Effector memory CD8-positive, alpha-beta T cell (primary cell): ENCODE results near the gene APLNR.
"Not testable (repeated sequence)": the region's sequence is repeated elsewhere in the genome, so short reads cannot be mapped to it uniquely, and the experiment has no call there.

Experiments used
- ATAC-seq: fragments of 150-1000 bp; cut with Tn5 transposase; replicated peaks from 2 replicates; pipeline ENCODE4 v1.10.0; 2021; ENCODE audit warnings: mild to moderate bottlenecking, moderate library complexity
- DNase-seq, 3 experiments: peaks; one replicate each; pipeline ENCODE4 v3.0.0; 2021
- H3K27ac Mint-ChIP-seq, 2 donors: one replicate each; pipeline ENCODE4 v1.8.0; 2022; ENCODE audit warnings: mild to moderate bottlenecking in 2 of 2, mixed read lengths in 2 of 2, moderate library complexity in 2 of 2
- H3K27me3 Mint-ChIP-seq, 2 donors: one replicate each; pipeline ENCODE4 v1.8.0; 2022; ENCODE audit warnings: mixed read lengths in 2 of 2
- H3K36me3 Mint-ChIP-seq: one replicate; pipeline ENCODE4 v1.8.0; 2022; ENCODE audit warnings: mild to moderate bottlenecking, moderate library complexity, mixed read lengths; ENCODE audit not compliant: insufficient read depth
- H3K4me1 Mint-ChIP-seq, 2 donors: one replicate each; pipeline ENCODE4 v1.8.0; 2022; ENCODE audit warnings: low read depth in 2 of 2, mixed read lengths in 2 of 2
- H3K4me3 Mint-ChIP-seq, 2 donors: one replicate each; pipeline ENCODE4 v1.8.0; 2022; ENCODE audit warnings: mild to moderate bottlenecking in 2 of 2, mixed read lengths in 2 of 2, moderate library complexity in 2 of 2
- H3K9me3 Mint-ChIP-seq, 2 donors: one replicate each; pipeline ENCODE4 v1.8.0; 2022; ENCODE audit warnings: mixed read lengths in 2 of 2
- total RNA-seq, 9 experiments: gene quantifications; one replicate each; lab custom pipeline; 2026; lab: John Stamatoyannopoulos, UW

The APLNR gene
- total RNA-seq, result 0 reads per million in 9 experiments

DNA sequence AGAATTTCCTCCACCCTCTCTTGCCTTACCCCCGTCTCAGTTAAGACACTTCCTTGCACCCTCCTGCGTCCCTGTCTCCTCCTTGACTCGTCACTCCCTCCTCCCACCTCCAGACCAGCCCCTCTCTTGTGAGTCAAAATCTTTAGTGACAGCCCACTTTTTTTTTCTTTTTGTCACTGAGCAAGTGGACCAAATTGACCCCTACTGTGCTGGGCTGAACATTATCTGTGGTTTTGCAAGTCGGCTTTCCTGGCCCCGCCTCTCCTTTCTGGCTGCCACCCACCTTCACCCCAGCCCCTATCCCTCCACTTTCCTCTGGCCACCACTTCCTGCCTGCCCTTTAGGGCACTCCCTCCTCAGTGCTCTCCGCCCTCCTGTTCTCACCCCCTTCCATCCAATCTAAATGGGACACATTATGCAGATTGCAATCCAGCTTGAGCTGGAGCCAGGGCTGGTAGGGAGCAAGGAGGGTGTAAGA lies at the start of gene APLNR:
Gene APLNR (minus strand): TSS at position 47 of the 478 bp plus-strand sequence. CDS start 246 bp downstream, outside the sequence.
- H3K9me3 Mint-ChIP-seq, result no peaks in the 10 kb centered on the region
- H3K36me3 Mint-ChIP-seq, result no peaks in the 10 kb centered on the region
- peaks cover 57 to 97% of the 10 kb centered on the region in 2 donors for H3K27me3 Mint-ChIP-seq
- H3K4me3 Mint-ChIP-seq, result no peak within 1 kb of the TSS
- peaks cover 0 to 11% of the 10 kb centered on the region in 2 donors for H3K4me1 Mint-ChIP-seq
- H3K27ac Mint-ChIP-seq, result no peak within 1 kb of the TSS
- DNase-seq (no peak), ATAC-seq (no peak)

DNA sequence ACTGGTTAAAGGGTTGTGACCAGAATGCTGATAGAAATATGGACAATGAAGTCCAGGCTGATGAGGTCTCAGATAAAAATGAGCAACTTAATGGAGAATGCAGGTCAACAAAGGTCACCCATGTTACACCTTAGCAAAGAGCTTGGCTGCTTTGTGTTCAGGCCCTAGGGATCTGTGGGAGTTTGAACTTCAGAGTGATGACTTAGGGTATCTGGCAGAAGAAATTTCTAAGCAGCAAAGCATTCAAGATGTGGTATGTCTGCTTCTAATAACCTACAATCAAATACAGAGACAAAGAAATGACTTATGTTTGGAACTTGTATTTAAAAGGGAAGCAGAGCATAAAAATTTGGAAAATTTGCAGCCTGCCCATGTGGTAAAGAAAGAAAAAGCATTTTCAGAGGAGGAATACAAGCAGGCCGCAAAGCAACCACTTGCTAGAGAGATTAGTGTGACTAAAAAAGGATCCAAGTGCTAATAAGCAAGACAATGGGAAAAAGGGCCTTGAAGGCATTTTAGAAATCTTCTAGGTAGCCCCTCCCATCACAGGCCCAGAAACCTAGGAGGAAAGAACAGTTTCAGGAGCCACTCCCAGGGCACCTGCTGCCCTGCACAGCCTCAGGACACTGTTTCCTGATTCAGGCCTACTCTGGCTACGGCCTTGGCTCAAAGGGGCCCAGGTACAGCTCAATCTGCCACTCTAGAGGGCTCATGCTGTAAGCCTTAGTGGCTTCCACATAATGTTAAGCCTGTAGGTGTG lies 46.4 kb upstream of the APLNR start:
- Mint-ChIP-seq H3K4me3 (no peak overlapping the region), H3K9me3 (no peaks in the 10 kb centered on the region), H3K27me3 (peaks cover 15 to 28% of the 10 kb centered on the region in 2 donors), H3K4me1 (no peaks in the 10 kb centered on the region), H3K27ac (no peak overlapping the region), H3K36me3 (no peaks in the 10 kb centered on the region)
- DNase-seq, result no peak
- no peak for ATAC-seq

DNA sequence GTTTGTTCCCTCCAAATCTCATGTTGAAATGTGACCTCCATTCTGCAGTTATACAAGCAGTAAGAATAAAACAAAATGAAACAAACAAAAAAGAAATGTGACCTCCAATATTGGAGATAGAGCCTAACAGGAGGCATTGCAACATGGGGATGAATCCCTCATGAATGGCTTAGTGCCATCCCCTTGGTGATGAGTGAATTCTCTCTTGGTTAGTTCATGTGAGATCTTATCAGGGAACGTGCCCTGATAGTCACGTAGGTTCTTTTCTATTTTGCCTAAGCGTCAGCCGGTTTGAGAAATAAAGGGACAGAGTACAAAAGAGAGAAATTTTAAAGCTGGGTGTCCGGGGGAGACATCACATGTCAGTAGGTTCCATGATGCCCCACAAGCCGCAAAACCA lies 44.5 kb upstream of the APLNR start:
- not testable (repeated sequence) for H3K4me1 Mint-ChIP-seq, DNase-seq, ATAC-seq, H3K36me3 Mint-ChIP-seq, H3K27ac Mint-ChIP-seq, H3K4me3 Mint-ChIP-seq, H3K9me3 Mint-ChIP-seq
- peaks cover 15 to 29% of the 10 kb centered on the region in 2 donors for H3K27me3 Mint-ChIP-seq

DNA sequence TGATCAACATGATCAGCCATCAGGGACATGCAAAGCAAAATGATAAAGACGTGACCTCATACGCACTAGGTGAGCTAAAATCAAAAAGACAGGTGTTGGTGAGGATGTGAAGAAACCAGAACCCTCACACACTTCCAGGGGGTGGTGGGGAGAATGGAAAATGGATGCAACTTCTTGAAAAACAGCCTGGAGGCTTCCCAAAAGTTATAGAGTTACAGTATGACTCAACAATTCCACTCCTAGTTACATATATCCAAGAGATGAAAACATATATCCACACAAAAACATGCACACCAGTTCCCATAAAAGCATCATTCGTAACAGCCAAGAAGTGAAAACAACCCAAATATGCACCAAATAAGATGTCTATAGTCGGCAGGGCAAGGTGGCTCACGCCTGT lies 42.1 kb upstream of the APLNR start:
- Mint-ChIP-seq H3K4me3 (no peak overlapping the region), H3K9me3 (peaks cover 0 to 1% of the 10 kb centered on the region in 2 donors), H3K36me3 (no peaks in the 10 kb centered on the region), H3K4me1 (peaks cover 4 to 5% of the 10 kb centered on the region in 2 donors), H3K27ac (no peak overlapping the region), H3K27me3 (peaks cover 24 to 38% of the 10 kb centered on the region in 2 donors)
- DNase-seq (no peak), ATAC-seq (no peak)

DNA sequence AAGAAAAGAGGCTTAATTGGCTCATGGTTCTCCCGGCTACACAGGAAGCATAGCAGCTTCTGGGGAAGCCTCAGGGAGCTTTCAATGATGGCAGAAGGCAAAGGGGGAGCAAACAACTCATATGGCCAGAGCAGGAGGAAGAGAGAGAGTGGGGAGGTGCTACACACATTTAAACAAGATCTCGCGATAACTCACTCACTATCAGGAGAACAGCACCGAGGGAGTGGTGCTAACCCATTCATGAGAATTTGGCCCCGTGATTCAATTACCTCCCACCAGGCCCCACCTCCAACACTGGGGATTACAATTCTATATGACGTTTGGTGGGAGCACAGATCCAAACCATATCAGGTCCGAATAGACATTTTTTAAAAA lies 41.7 kb upstream of the APLNR start:
- H3K4me3 Mint-ChIP-seq, result no peak overlapping the region
- H3K9me3 Mint-ChIP-seq, result peaks cover 0 to 3% of the 10 kb centered on the region in 2 donors
- H3K27ac Mint-ChIP-seq, result no peak overlapping the region
- peaks cover 27 to 39% of the 10 kb centered on the region in 2 donors for H3K27me3 Mint-ChIP-seq
- H3K36me3 Mint-ChIP-seq, result no peaks in the 10 kb centered on the region
- ATAC-seq (no peak), DNase-seq (no peak)
- peaks cover 4 to 5% of the 10 kb centered on the region in 2 donors for H3K4me1 Mint-ChIP-seq

DNA sequence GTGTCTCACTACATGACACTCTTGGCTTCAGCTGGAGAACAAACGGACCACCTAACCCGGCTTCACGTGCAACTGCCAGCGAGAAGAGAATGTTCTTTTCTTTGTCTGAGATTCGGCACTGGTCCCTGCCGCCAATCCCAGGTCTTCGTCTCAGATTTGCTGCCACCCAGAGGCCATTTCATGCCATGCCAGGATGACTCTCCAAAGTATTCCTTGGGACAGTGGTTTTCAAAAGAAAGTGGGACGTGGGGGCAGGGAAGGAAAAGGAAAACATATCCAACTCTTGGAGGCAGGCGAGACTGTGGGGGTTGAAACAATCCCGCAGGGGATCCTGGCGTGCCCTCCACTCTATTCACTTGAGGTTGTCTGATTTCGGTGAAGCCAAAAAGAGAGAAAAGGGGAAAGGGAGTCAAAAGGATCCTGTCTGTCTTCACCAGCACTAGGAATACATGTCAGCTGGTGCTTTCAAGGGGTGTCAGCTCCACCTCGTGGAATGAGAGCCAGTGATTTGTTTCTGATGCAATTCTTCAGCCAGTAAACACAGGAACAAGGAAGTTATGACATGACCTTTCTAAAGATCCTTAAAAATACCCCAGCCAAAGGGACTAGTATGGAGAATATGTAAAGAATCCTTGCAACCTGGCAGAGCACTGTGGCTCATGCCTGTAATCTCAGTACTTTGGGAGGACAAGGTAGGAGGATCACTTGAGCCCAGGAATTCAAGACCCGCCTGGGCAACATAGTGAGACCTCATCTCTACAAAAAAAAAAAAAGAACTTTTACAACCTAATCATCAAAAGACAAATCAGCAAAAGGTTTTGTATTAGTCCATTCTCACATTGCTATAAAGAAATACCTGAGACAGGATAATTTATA lies 41.0 kb upstream of the APLNR start:
- Mint-ChIP-seq H3K9me3 (peaks cover 0 to 9% of the 10 kb centered on the region in 2 donors), H3K27ac (no peak overlapping the region), H3K36me3 (no peaks in the 10 kb centered on the region), H3K4me1 (peaks cover 4 to 5% of the 10 kb centered on the region in 2 donors), H3K27me3 (peaks cover 32 to 39% of the 10 kb centered on the region in 2 donors), H3K4me3 (no peak overlapping the region)
- ATAC-seq (no peak), DNase-seq (no peak)

DNA sequence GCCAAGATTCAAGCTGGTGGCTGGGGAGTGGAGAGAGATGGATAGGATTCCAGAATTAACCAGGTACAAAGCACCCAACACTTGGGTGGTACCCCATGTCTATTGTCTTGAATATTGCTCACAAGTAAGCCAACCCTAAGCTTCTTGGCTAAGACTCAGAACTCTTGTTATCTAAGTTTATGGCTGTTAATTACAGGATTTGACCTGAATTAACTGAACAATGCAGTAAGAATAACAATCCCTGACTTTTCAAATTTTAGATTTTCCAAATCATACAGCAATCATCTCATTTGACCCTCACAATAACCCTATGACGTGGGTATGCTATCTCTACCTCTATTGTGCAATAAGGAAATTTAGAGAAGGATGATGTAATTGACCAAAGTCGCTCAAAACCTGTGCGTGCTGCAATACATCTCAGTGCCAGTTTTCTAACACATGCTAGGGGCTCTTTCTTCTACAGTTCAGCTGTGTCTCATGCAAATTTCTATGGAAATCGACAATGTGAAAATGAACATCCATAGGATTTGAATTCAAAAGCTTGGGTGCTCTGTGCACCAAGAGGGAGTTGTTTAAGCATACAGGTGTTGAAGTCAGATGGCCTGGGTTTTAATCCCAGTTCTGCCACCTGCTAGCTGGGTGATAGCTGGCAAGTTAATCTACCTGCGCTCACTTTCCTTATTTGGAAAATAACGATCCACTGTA lies 40.1 kb upstream of the APLNR start:
- H3K4me1 Mint-ChIP-seq, result peaks cover 4 to 5% of the 10 kb centered on the region in 2 donors
- no peak overlapping the region for H3K27ac Mint-ChIP-seq
- no peaks in the 10 kb centered on the region for H3K36me3 Mint-ChIP-seq
- DNase-seq (no peak), ATAC-seq (no peak)
- no peak overlapping the region for H3K4me3 Mint-ChIP-seq
- peaks cover 0 to 9% of the 10 kb centered on the region in 2 donors for H3K9me3 Mint-ChIP-seq
- peaks cover 36 to 39% of the 10 kb centered on the region in 2 donors for H3K27me3 Mint-ChIP-seq

DNA sequence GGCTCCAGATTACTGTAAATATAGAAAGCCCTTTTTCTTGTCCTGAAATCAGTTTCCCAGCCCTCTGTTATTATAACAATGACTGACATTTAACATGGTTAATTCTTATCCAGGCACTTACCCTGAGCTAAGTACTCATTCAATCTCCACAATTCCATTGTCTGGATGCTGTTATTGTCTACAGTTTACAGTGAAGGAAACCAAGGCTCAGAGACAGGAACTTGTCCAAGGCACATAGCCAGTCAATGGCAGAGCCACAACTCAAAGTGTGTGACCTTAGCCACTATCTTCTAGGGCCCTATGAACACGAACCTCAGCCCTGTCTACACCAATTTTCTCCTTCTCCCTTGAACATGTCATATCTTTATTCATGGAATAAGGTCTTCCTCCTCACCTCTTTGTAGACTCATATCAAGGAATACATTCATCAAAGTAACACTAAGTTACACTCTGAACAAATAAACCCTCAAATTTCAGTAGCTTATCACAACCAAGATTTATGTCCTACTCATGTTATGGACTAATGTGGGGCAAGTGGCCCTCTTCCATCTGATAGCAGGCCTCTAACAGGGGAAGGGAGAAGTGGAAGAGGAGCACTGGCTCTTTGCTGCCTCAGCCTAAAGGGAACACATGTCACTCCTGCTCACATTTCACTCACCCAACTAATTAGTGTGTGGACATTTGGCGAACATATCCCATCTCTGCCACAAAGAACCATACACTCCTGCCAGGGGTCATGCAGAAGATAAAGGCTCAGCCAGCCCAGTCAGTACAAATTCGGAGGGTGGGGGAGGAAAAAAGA lies 39.3 kb upstream of the APLNR start:
- Mint-ChIP-seq H3K9me3 (peaks cover 0 to 9% of the 10 kb centered on the region in 2 donors), H3K27ac (no peak overlapping the region), H3K27me3 (peaks cover 42% of the 10 kb centered on the region in 2 donors), H3K4me3 (no peak overlapping the region), H3K36me3 (no peaks in the 10 kb centered on the region), H3K4me1 (peaks cover 4 to 5% of the 10 kb centered on the region in 2 donors)
- no peak for DNase-seq
- no peak for ATAC-seq

DNA sequence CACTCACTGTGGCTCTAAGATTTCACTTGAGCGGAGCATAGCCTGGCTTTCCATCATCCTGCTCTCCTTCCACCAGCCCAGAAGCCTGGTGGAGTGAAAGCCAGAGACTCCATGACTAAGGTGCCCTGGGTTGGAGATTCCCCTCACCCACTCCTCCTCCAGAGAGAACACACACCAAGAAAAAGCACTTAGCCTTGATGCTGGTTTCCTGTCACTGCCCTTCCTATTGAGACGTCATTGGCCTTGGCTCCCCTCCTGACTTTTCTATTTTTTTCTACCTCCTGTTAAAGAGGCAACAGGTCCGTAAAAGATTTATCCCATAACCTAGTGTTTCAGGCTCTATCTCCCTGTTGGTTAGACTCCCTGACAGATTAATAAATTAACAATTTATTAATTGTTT lies 38.5 kb upstream of the APLNR start:
- H3K27me3 Mint-ChIP-seq, result peaks cover 42 to 48% of the 10 kb centered on the region in 2 donors
- no peak for ATAC-seq
- H3K4me3 Mint-ChIP-seq, result no peak overlapping the region
- DNase-seq, result no peak
- H3K27ac Mint-ChIP-seq, result no peak overlapping the region
- peaks cover 0 to 9% of the 10 kb centered on the region in 2 donors for H3K9me3 Mint-ChIP-seq
- H3K4me1 Mint-ChIP-seq, result peaks cover 4 to 5% of the 10 kb centered on the region in 2 donors
- H3K36me3 Mint-ChIP-seq, result no peaks in the 10 kb centered on the region

DNA sequence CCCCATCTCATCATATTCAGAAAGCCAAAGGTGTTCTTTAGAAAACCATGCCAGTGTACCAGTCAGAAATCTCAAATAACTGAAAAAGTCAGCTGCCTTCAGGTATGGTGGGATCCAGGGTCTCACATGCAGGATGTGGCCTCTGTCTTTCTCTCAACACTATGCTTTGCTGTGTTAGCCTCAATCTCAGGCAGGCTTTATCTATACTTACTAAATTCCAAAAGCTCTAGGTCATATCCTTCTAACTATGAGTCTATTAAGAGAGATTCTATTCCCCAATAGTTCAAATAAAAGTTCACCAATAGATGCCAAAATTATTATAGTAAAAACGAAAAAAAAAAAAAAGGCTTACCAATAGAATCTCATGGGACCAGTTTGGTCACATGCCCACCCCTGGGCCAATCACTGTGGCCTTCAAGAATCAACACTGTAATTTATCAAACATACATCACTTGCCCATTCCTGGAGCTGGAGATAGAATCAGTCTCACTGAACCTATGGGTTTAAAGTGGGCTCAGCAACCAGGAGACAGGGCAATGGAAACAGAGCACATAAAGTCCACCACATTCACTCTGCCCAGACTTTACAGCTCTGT lies 38.0 kb upstream of the APLNR start:
- Mint-ChIP-seq H3K9me3 (peaks cover 0 to 9% of the 10 kb centered on the region in 2 donors), H3K4me1 (peaks cover 4 to 5% of the 10 kb centered on the region in 2 donors), H3K27me3 (peaks cover 42 to 50% of the 10 kb centered on the region in 2 donors), H3K27ac (no peak overlapping the region), H3K36me3 (no peaks in the 10 kb centered on the region), H3K4me3 (no peak overlapping the region)
- DNase-seq (no peak), ATAC-seq (no peak)

DNA sequence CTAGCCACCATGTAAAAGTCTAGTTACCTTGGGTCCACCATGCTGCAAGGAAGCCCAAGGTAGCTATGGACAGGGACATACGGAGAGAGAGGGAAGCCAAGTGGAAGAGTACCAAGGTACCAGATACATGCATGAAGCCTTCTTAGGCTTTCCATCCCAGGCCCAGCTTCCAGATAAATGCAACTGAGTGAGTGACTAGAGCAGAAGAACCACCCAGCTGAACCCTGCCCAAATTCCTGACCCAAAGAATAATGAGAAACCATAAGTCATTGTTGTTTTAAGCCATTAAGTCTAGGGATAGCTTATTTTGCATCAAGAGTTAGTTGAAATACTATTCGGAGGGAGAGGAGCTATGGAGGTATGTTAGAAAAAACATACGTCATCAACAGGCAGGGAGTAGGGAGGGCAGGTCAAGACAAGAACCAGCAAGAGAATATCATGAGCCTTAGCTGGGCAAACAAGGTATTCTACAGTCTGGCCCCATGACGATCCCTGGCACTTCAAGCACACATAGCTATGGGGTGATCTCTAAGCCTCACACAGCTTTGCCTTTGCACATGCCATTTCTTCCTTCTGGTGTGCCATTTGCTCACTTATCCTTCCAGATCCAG lies 36.5 kb upstream of the APLNR start:
- Mint-ChIP-seq H3K4me3 (no peak overlapping the region), H3K4me1 (peaks cover 4 to 5% of the 10 kb centered on the region in 2 donors), H3K36me3 (no peaks in the 10 kb centered on the region), H3K27ac (no peak overlapping the region), H3K9me3 (peaks cover 0 to 9% of the 10 kb centered on the region in 2 donors), H3K27me3 (peaks cover 37 to 55% of the 10 kb centered on the region in 2 donors)
- DNase-seq (no peak), ATAC-seq (no peak)

DNA sequence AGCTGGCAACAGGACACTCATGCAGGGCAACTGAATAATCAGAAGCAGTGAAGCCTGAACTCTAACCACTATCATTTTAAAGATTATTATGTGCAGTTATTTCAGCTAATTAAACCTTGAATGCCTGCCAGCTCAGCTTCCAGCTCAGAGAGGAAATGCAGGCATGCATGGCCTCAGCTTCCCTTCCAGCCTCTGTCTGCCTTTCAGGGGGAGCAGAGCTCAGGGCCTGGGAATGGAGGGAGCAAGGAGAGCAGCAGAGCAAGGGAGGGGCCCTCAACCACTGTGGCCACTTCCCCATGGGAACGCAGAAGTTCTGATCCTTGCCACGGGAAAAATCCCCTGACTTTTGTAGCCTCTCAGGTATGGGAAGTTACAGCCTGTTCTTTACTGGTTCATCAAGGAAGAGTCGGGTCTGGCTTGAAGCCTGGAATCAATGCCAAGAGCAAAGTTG lies 32.5 kb upstream of the APLNR start:
- H3K36me3 Mint-ChIP-seq, result no peaks in the 10 kb centered on the region
- peaks cover 31 to 53% of the 10 kb centered on the region in 2 donors for H3K27me3 Mint-ChIP-seq
- no peaks in the 10 kb centered on the region for H3K4me1 Mint-ChIP-seq
- peaks cover 0 to 9% of the 10 kb centered on the region in 2 donors for H3K9me3 Mint-ChIP-seq
- ATAC-seq (no peak), DNase-seq (no peak)
- H3K4me3 Mint-ChIP-seq, result no peak overlapping the region
- no peak overlapping the region for H3K27ac Mint-ChIP-seq
